GM23338 (cell line): ENCODE results near the gene REC8. TPM values are rescaled to one million over a fixed set of nuclear protein-coding genes. Genes with fewer than 3 reads are reported as not detected.

ENCODE experiments used
- ATAC-seq: fragments of 200-7000 bp; cut with Tn5 transposase; 3 replicates; pipeline ENCODE4 v1.9.1; 2020
- DNase-seq: peaks from one replicate; pipeline ENCODE4 v3.0.0-alpha.2; 2015; ENCODE audit warnings: low spot score
- H2AFZ ChIP-seq: fragments of 200-600 bp; sonication (generic); 2 replicates; pipeline ENCODE4 v1.8.0; 2016; ENCODE audit warnings: antibody characterized with exemption, mild to moderate bottlenecking, moderate library complexity
- H3F3A ChIP-seq: fragments of 200-600 bp; sonication (generic); replicated peaks from 2 replicates; pipeline ENCODE4 v1.8.0; 2017; ENCODE audit warnings: antibody characterized with exemption, mixed run types, low read depth
- H3K27ac ChIP-seq: fragments of 200-600 bp; sonication (generic); 2 replicates; pipeline ENCODE4 v1.6.1; 2016; ENCODE audit warnings: low read depth
- H3K27me3 ChIP-seq: fragments of 200-600 bp; sonication (generic); 2 replicates; pipeline ENCODE4 v1.8.0; 2016; ENCODE audit warnings: mild to moderate bottlenecking, mixed run types, moderate library complexity; ENCODE audit not compliant: insufficient read depth
- H3K36me3 ChIP-seq: fragments of 200-600 bp; sonication (generic); 2 replicates; pipeline ENCODE4 v1.8.0; 2016; ENCODE audit warnings: mild to moderate bottlenecking; ENCODE audit not compliant: insufficient read depth
- H3K4me1 ChIP-seq: fragments of 200-600 bp; sonication (generic); 2 replicates; pipeline ENCODE4 v1.8.0; 2016; ENCODE audit warnings: mild to moderate bottlenecking, moderate library complexity; ENCODE audit not compliant: insufficient read depth
- H3K4me2 ChIP-seq: fragments of 200-600 bp; sonication (generic); 2 replicates; pipeline ENCODE4 v1.7.1; 2017; ENCODE audit warnings: mixed run types
- H3K4me3 ChIP-seq: fragments of 200-600 bp; sonication (generic); 2 replicates; pipeline ENCODE4 v1.6.1; 2016; ENCODE audit warnings: mixed run types
- H3K79me2 ChIP-seq: fragments of 200-600 bp; sonication (generic); replicated peaks from 2 replicates; pipeline ENCODE4 v1.8.0; 2017; ENCODE audit warnings: mild to moderate bottlenecking; ENCODE audit not compliant: insufficient read depth
- H3K9me2 ChIP-seq: fragments of 200-600 bp; sonication (generic); 2 replicates; pipeline ENCODE4 v1.8.0; 2017; ENCODE audit not compliant: insufficient read depth
- H4K20me1 ChIP-seq: fragments of 200-600 bp; sonication (generic); replicated peaks from 2 replicates; pipeline ENCODE4 v1.8.0; 2017; ENCODE audit warnings: mild to moderate bottlenecking; ENCODE audit not compliant: insufficient read depth
- H3K27ac Mint-ChIP-seq: 2 replicates; pipeline ENCODE4 v1.8.0; 2020; ENCODE audit warnings: inconsistent platforms, mild to moderate bottlenecking, moderate library complexity, mixed read lengths
- H3K27me3 Mint-ChIP-seq: 3 replicates; pipeline ENCODE4 v1.8.0; 2022; ENCODE audit warnings: low read depth, mild to moderate bottlenecking, moderate library complexity, mixed read lengths, inconsistent platforms; ENCODE audit not compliant: insufficient read depth, poor library complexity
- H3K36me3 Mint-ChIP-seq: 3 replicates; pipeline ENCODE4 v1.8.0; 2021; ENCODE audit warnings: low read depth, mild to moderate bottlenecking, inconsistent platforms, moderate library complexity, mixed read lengths
- H3K4me1 Mint-ChIP-seq: 3 replicates; pipeline ENCODE4 v1.8.0; 2020; ENCODE audit warnings: mild to moderate bottlenecking, inconsistent platforms, mixed read lengths
- H3K4me3 Mint-ChIP-seq: 3 replicates; pipeline ENCODE4 v1.8.0; 2021; ENCODE audit warnings: moderate library complexity, mild to moderate bottlenecking, inconsistent platforms, mixed read lengths
- H3K9me3 Mint-ChIP-seq: 3 replicates; pipeline ENCODE4 v1.8.0; 2020; ENCODE audit warnings: moderate library complexity, mild to moderate bottlenecking, inconsistent platforms, mixed read lengths
- CTCF ChIP-seq, 2 experiments: fragments of 200-600 bp in 1 of 2; sonication (generic) in 1 of 2; conservative IDR thresholded peaks; 2 replicates each; pipeline versions ENCODE4 v1.5.1 to v1.6.1; 2016 to 2017; ENCODE audit warnings: antibody characterized with exemption in 2 of 2, low read depth in 2 of 2, mild to moderate bottlenecking in 2 of 2, moderate library complexity in 1 of 2
- ETS1 ChIP-seq: IDR thresholded peaks from 2 replicates; pipeline ENCODE4 v1.6.1; 2016; ENCODE audit warnings: antibody characterized with exemption
- EZH2 ChIP-seq: fragments of 200-600 bp; sonication (generic); IDR thresholded peaks from one replicate; pipeline ENCODE4 v1.8.0; 2017; ENCODE audit warnings: antibody characterized with exemption, mild to moderate bottlenecking, low read depth; ENCODE audit not compliant: unreplicated experiment
- JUNB ChIP-seq: IDR thresholded peaks from one replicate; pipeline ENCODE4 v1.6.1; 2016; ENCODE audit warnings: antibody characterized with exemption; ENCODE audit not compliant: unreplicated experiment
- REST ChIP-seq: IDR thresholded peaks from one replicate; pipeline ENCODE4 v1.6.1; 2018; ENCODE audit warnings: antibody characterized with exemption; ENCODE audit not compliant: unreplicated experiment
- ZNF114 ChIP-seq: fragments of 250-450 bp; sonication (Bioruptor Pico); IDR thresholded peaks from 2 replicates; pipeline ENCODE4 v1.5.0; 2020; ENCODE audit warnings: mild to moderate bottlenecking, moderate library complexity
- ZNF331 ChIP-seq: fragments of 250-450 bp; sonication (Bioruptor Pico); IDR thresholded peaks from 2 replicates; pipeline ENCODE4 v1.5.0; 2020; ENCODE audit warnings: low read depth, mild to moderate bottlenecking, moderate library complexity
- ZNF462 ChIP-seq: fragments of 250-450 bp; sonication (Bioruptor Pico); IDR thresholded peaks from 2 replicates; pipeline ENCODE4 v1.5.0; 2020; ENCODE audit warnings: mild to moderate bottlenecking, moderate library complexity
- polyA plus RNA-seq: library from polyadenylated mRNA; unstranded; fragments of >200 nt; fragmentation: Nextera tagmentation; extraction: Ambion mirVana; gene quantifications from 2 replicates; pipeline ENCODE4 v1.2.1, GENCODE V29; 2016
- total RNA-seq: library from RNA; depleted of rRNA; stranded (reverse); fragments of >200 nt; shearing (Covaris generic); gene quantifications from 2 replicates; pipeline ENCODE4 v1.2.3, GENCODE V29; 2014

The REC8 gene
- total and polyA plus RNA-seq, 2 experiments from 2014 or later = 25.7 to 36.8 TPM

- no peak overlapping the region for H3K27ac Mint-ChIP-seq
- H3K9me3 Mint-ChIP-seq = no peaks in the 10 kb centered on the region
- H3K36me3 ChIP-seq = no peaks in the 10 kb centered on the region
- no peak overlapping the region for H2AFZ ChIP-seq
- H3K4me1 Mint-ChIP-seq = peaks cover 9% of the 10 kb centered on the region
- H3K4me2 ChIP-seq = no peak overlapping the region
- peaks cover 4% of the 10 kb centered on the region for H3K27me3 Mint-ChIP-seq
- no peak overlapping the region for H3K4me3 ChIP-seq
- H3F3A ChIP-seq = peaks cover 12% of the 10 kb centered on the region; the same call in 1 of the 2 replicates
- H3K9me2 ChIP-seq = no peaks in the 10 kb centered on the region
- DNase-seq = no peak
- no peak overlapping the region for H3K4me3 Mint-ChIP-seq
- no peak overlapping the region for H3K27ac ChIP-seq
- no peaks in the 10 kb centered on the region for H3K79me2 ChIP-seq
- H4K20me1 ChIP-seq = no peaks in the 10 kb centered on the region
- ATAC-seq = no peak
- TF ChIP-seq JUNB (no peak), REST (no peak), EZH2 (no peak), ZNF331 (CRISPR knock-in tag) (no peak), ETS1 (no peak), ZNF114 (CRISPR knock-in tag) (no peak), CTCF (conservative IDR thresholded peaks at IDR 0.05; ENCODE audit: low read depth in 2 of 2) (no peak)
- H3K36me3 Mint-ChIP-seq = peaks cover 36% of the 10 kb centered on the region
- H3K27me3 ChIP-seq = no peaks in the 10 kb centered on the region
- peaks cover 11% of the 10 kb centered on the region for H3K4me1 ChIP-seq
These were observed 7.3 kb upstream of the REC8 start for GRCh38 chr14:24164518-24164991.

- Mint-ChIP-seq H3K4me1 (peaks cover 9% of the 10 kb centered on the region), H3K9me3 (no peaks in the 10 kb centered on the region), H3K36me3 (peaks cover 26% of the 10 kb centered on the region), H3K27ac (no peak overlapping the region), H3K27me3 (peaks cover 4% of the 10 kb centered on the region), H3K4me3 (no peak overlapping the region)
- no peaks in the 10 kb centered on the region for H3K79me2 ChIP-seq
- 0 out of 2 replicates have a peak, but pooled peaks cover 5% of the 10 kb centered on the region for H3F3A ChIP-seq
- no peaks in the 10 kb centered on the region for H3K27me3 ChIP-seq
- no peak overlapping the region for H3K4me2 ChIP-seq
- no peak overlapping the region for H2AFZ ChIP-seq
- H4K20me1 ChIP-seq = no peaks in the 10 kb centered on the region
- H3K36me3 ChIP-seq = no peaks in the 10 kb centered on the region
- peaks cover 8% of the 10 kb centered on the region for H3K4me1 ChIP-seq
- no peak overlapping the region for H3K4me3 ChIP-seq
- no peaks in the 10 kb centered on the region for H3K9me2 ChIP-seq
- ATAC-seq = no peak
- no peak overlapping the region for H3K27ac ChIP-seq
- no peak for DNase-seq
- TF ChIP-seq ZNF462 = no peak
- TF ChIP-seq ZNF114 (CRISPR knock-in tag) = no peak
These were observed 6.1 kb upstream of the REC8 start for GRCh38 chr14:24165785-24166184.
